GM04504 (cell line): Measurements from ENCODE around the gene CNIH3.

Experiments used
- DNase-seq: peaks from one replicate; pipeline ENCODE4 v3.0.0-alpha.2; 2012; ENCODE audit warnings: low read depth

The CNIH3 gene

GRCh38 chr1:224721000-224721399 is 104.9 kb downstream of the CNIH3 start:
- DNase-seq, result no peak

GRCh38 chr1:224722838-224723237 is 106.7 kb downstream of the CNIH3 start:
- no peak for DNase-seq

GRCh38 chr1:224724566-224724965 is 108.4 kb downstream of the CNIH3 start:
- no peak for DNase-seq

DNA sequence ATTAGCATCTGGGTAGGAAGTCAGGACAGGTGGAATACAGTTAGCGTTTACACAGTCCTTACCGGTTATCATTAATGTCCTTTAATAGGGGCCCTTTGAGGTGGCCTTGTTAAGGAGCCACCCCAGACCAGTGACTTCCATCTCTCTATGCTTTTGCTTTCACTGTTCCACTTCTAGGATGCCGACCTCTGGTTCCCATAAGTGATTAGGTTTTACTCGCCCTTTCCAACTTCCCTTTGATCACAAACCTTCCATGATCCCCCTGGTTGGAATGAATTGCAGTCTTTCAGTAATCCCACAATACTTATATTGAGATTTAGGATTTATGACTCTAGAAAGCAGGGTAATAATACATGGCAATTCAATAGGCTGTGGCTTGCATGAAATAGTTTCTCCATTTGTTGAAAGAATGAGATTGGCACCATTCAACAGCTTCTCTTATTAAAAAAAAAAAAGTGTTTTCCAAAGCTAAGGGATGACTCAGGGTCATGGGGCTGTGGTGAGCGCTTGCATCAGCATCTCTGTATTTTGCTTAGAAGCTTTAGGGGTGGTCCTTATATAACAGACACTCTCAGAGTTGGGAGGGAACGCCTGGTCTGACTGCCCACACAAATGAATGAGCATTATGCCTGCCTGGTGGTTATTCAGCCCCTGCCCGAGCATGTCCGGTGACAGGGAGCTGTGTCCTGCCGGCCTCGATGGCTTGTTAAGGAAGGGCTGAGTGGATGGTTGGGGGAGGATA is 110.5 kb downstream of the CNIH3 start:
- DNase-seq, result peak; percentile 90

DNA sequence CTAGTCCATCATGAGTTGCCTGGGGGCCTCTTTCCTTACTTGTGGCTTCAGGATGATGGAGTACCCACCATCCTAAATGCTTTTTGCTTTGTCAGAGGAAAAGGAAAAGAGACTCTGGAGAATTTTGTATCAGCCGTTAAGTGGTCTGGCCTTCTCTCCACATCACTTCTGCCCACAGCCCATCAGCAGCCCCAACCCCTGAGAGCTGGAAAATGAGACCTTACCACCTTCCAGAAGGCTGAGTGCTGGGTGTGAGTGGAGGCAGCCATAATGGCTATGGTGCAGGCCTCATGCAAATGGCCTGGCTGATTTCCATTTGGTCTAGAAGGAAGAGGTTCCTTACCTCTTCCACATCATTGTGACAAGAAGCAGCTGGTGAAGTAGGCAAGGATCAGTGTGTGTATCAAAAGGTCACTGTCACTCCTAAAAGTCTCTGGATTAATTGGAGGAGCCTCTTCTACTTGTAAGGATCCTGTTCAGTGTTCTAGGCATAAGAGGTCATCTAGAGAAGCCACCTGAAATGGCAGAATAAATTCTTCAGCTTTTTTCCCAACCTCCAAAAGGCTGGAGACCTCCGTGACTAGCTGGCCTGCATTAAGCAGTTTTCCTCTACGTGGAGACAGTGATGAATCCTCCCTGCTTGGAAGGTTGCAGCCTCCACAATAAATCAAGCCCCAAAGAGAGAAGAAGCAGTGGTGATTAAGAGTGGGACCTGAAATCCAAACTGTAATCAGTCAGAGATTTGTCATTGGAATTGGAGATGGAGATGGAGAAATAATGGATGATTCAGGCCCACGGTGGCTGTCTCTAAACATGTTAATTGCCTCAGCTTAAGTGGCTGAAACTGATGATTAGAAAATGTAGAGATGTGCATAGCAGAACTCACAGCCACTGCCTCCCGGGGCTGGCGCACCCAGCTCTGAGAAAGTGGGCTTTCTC is 111.5 kb downstream of the CNIH3 start:
- peak; percentile 87 for DNase-seq

DNA sequence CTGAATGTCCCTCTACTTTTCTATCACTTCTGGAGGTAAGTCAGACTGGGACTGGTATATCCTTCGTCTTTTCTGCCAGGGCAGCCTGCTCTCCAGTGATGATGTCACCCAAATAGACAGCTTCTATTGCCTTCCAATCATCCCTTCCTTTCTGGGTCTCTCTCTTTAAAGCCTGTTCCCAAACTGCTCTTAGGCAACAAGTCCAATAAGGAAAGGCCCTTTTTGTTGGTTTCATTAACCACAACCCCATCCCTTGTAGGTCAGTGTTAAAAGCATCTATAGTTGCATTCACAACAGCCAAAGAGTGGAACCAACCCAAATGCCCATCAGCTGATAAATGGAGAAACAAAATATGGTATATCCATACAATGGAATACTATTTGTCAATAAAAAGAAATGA is 114.4 kb downstream of the CNIH3 start:
- DNase-seq, result no peak

DNA sequence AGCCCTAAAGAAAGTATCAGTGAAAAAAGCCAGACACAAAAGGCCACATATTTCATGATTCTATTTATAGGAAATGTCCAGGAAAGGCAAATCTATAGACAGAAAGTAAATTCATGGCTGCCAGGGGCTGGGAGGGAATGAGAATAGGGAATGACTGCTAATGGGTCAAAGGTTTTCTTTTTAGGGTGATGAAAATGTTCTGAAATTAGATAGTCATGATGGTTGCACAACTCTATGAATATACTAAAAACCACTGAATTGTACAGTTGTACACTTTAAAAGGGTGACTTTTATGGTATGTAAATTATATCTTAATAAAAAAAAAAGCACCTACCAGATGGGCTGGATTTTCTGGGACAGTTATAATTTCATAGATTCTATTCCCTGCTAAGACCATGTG is 114.8 kb downstream of the CNIH3 start:
- DNase-seq, result no peak

GRCh38 chr1:224731633-224732032 is 115.5 kb downstream of the CNIH3 start:
- DNase-seq, result no peak

GRCh38 chr1:224732377-224733026 is 116.4 kb downstream of the CNIH3 start:
- no peak for DNase-seq

DNA sequence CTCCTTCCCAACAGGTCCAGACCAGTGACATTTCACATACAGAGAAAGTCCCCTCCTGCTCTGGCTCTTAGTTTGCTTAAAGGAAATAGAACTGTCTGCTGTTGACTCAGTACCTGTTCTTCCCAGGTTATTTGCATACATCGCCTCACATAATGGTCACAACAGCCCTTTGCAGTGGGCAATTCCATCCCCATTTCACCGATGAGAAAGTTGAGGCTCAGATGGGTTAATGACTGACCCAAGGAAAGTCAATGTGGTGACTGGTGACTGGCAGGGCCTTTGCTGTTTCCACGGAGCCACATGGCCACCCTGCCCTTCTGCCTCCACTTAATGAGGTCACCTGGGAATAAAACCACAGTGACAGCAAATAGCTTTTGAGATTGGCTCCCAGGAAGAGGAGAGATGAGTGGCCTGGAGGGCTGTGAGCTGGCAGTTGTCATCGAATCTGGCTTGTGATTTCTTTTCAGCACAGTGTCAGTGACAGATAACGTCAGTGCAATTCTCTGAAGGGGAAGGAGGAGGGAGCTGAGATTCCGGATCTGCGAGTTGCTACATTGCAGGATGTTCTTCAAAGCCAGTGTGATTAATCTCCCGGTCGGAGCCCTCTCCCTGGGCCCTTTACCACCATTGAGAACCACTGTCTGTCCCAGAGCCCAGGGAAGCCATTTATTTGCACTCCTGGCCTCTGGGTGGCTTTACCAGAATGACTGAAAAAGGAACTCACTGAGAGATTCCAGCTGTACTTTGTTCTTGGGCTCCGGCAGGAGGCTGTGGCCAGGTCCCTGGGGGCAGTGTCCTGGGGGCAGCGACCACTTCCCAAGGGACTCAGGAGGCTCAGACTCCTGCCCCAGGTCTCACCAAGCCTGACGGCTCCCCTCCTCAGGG is 117.2 kb downstream of the CNIH3 start:
- DNase-seq, result peak; percentile 35

DNA sequence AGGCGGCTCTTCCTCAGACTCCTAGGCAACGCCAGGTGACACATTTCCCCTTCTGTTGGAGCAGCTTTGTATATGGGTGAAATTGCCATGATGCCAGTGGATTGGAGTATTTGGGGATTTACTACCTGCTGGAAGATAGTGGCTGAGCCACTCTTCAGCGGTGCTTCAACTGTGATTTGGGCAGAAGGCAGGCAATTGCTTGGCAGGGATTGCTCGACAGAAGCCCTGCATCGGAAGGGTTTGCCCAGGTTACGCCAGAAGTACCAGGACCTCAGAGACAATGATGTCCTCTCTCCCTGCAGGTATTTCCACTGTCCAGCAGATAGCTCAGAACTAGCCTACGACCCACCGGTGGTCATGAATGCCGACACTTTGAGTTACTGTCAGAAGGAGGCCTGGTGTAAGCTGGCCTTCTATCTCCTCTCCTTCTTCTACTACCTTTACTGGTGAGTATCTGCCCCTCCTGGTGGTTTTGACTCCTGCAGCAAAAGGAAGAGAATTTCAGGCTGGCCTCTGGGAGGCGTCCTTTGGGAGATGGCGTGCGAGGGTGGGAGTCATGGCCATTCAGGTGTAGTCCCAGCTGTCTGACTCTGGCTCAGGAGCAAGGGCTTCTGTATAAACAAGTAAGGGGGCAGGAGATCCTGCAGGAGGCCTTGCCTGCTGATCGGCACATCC is 118.3 kb downstream of the CNIH3 start:
- DNase-seq, result no peak

GRCh38 chr1:224735159-224735558 is 119.0 kb downstream of the CNIH3 start:
- no peak for DNase-seq

- DNase-seq, result no peak
These were observed 120.7 kb downstream of the CNIH3 start for GRCh38 chr1:224736619-224737352.

GRCh38 chr1:224737353-224737727 is 121.2 kb downstream of the CNIH3 start:
- DNase-seq, result no peak

- DNase-seq, result no peak
These were observed 123.3 kb downstream of the CNIH3 start for GRCh38 chr1:224739303-224739996.

GRCh38 chr1:224739997-224740684 is 124.0 kb downstream of the CNIH3 start:
- DNase-seq, result no peak

DNA sequence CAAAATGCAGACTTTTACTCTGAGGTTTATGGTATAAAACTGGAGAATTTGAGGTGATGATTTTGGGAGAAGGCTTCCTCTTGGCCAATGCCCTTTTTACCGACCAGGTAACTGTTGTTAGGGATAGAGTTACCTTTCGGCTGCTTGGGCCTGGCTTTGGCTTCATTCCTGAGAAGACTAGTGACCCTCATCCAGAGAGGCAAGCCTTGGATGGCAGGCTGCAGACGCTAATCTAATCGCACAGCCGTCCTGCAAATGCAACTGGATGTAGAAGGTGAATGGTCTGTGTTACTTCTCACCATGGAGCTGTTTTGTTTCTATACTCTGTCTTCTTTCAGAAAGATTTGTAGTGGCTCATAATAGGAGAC is 124.6 kb downstream of the CNIH3 start:
- DNase-seq, result no peak

DNA sequence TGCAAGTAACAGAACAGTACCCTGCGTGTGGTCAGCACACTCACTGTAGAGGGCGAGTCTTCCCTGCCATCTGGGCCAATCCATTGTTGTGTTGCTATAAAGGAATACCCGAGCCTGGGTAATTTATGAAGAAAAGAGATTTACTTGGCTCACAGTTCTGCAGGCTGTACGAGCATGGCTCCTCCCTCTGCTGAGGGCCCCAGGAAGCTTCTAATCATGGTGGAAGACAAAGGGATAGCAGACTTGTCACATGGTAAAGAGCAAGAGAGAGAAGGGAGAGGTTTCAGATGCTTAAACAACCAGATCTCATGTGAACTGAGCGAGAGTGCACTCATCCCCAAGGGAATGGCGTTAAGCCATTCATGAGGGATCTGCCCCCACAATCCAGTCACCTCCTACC is 126.2 kb downstream of the CNIH3 start:
- DNase-seq, result no peak

GRCh38 chr1:224743608-224744164 is 127.6 kb downstream of the CNIH3 start:
- DNase-seq, result no peak
